ENCODE measurements around the gene ALKAL2.

The ALKAL2 gene

GRCh38 chr2:269356-270030, 18.4 kb downstream of the ALKAL2 start:
- Mint-ChIP-seq H3K9me3 (no peaks in the 10 kb centered on the region), H3K4me3 (no peak overlapping the region), H3K36me3 (ENCODE audit: low read depth) (peaks cover 6% of the 10 kb centered on the region), H3K4me1 (ENCODE audit: low read depth) (peaks cover 43% of the 10 kb centered on the region), H3K27ac (no peak overlapping the region), H3K27me3 (ENCODE audit: low read depth) (no peaks in the 10 kb centered on the region)

GRCh38 chr2:268323-268722, 19.6 kb downstream of the ALKAL2 start:
- Mint-ChIP-seq H3K36me3 (ENCODE audit: low read depth) (peaks cover 5% of the 10 kb centered on the region), H3K4me1 (ENCODE audit: low read depth) (peaks cover 43% of the 10 kb centered on the region), H3K27ac (no peak overlapping the region), H3K9me3 (no peaks in the 10 kb centered on the region), H3K27me3 (ENCODE audit: low read depth) (no peaks in the 10 kb centered on the region), H3K4me3 (no peak overlapping the region)

DNA sequence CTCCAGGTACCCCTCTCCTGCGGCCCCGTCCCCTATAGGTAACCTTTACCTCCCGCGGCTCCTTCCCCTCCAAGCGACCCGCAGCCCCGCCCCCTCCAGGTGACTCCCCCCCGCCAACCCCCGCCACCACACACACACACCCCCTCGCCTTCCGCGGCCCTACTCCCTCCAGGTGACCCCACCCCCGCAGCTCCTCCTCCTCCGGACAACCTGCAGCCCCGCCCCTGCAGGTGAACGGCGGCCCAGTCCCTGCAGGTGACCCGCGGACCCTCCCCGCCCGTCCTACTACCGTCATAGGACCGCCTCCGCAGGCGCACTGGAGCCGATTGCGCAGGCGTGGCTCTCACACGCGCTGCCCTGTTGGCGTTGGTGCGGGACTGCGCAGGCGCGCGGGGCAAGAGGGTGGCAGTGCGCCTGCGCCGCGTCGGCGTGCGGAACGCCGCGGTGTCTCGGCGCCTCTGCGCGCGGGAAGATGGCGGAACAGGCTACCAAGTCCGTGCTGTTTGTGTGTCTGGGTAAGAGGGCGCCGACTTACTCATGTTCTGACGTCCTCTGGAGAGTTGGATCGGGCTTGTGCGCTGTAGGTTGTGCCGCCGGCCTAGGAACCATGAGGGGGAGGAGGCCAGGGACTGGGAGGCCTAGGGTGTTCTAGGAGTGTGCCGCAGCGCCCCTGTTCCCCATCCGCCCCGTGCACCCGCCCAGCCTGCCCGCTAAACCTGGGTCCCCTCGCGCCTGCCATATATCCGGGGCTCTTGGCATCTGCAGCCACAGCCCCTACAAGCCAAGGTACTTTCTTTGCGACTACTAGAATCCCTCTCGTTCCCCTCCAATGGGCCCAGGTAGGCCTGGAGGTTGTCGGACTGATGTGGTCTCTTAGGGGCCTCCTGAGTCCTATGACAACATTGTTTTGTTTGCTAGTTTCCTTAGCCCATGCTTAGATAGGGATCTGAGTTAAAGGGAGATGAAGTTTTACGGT, 23.1 kb downstream of the ALKAL2 start, which contains the start of gene ACP1:
ACP1 (plus strand) TSS at position 455 of the 976 bp plus-strand sequence; CDS start at position 473, 18 bp downstream.
- no peaks in the 10 kb centered on the region for H3K9me3 Mint-ChIP-seq
- peaks cover 28% of the 10 kb centered on the region for H3K4me1 Mint-ChIP-seq (ENCODE audit: low read depth)
- H3K27ac Mint-ChIP-seq: peak within 1 kb of the TSS; percentile 93
- H3K4me3 Mint-ChIP-seq: peak within 1 kb of the TSS; percentile 90
- no peaks in the 10 kb centered on the region for H3K36me3 Mint-ChIP-seq (ENCODE audit: low read depth)
- no peaks in the 10 kb centered on the region for H3K27me3 Mint-ChIP-seq (ENCODE audit: low read depth)

- Mint-ChIP-seq H3K36me3 (ENCODE audit: low read depth) (peaks cover 2% of the 10 kb centered on the region), H3K9me3 (peaks cover 2% of the 10 kb centered on the region)
Measured at GRCh38 chr2:263774-264492, 24.0 kb downstream of the ALKAL2 start, which contains the start of gene SH3YL1. Gene SH3YL1 (minus strand): TSS chr2:264032. CDS start chr2:263984, 48 bp downstream.

DNA sequence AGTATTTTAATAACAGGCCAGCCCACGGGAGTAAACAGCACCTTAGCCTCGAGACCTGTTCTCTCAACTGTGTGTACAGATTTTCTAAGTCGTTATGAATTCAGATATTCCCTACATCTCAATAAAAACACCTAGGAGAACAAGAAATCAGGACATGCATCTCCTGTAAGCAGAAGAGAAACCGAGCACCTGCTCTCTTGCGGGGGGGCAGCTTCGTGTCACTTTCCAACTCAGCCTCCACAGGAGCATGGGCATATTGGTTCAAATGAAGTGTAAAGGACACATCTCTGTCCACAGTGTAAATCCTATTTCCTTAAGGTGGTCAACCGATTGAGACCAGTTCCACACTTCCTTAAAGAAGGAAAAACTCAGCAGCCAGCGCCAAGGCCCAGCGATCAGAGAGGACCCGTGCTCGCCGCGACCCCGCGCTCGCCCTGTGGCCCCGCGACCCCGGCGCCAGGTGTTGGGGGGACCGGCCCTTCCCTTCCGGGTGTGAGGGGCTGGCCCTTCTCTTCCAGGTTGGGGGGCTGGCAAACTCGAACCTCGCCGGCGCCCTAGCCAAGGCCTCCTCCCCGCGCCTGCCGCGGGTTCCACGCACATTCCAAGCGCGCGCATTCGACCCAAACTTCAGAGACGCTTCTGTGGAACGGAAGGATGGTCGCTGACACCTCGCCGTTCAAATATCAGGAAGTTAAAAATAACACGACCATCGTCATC, 24.7 kb downstream of the ALKAL2 start:
- H3K27me3 Mint-ChIP-seq (ENCODE audit: low read depth): no peaks in the 10 kb centered on the region
- peaks cover 7% of the 10 kb centered on the region for H3K9me3 Mint-ChIP-seq
- peaks cover 6% of the 10 kb centered on the region for H3K36me3 Mint-ChIP-seq (ENCODE audit: low read depth)
- H3K27ac Mint-ChIP-seq: peak overlapping the region; percentile 31
- peak overlapping the region; percentile 42 for H3K4me3 Mint-ChIP-seq
- peaks cover 20% of the 10 kb centered on the region for H3K4me1 Mint-ChIP-seq (ENCODE audit: low read depth)

More at GRCh38 chr2:263774-264492, 24.0 kb downstream of the ALKAL2 start, which contains the start of gene SH3YL1:
- Mint-ChIP-seq H3K4me1 (ENCODE audit: low read depth) (peaks cover 24% of the 10 kb centered on the region), H3K4me3 (peak within 1 kb of the TSS; percentile 90), H3K27ac (peak within 1 kb of the TSS; percentile 93), H3K27me3 (ENCODE audit: low read depth) (no peaks in the 10 kb centered on the region)

GRCh38 chr2:262117-262516, 25.8 kb downstream of the ALKAL2 start:
- Mint-ChIP-seq H3K4me1 (ENCODE audit: low read depth) (peaks cover 12% of the 10 kb centered on the region), H3K4me3 (no peak overlapping the region), H3K9me3 (peaks cover 13% of the 10 kb centered on the region), H3K36me3 (ENCODE audit: low read depth) (peaks cover 7% of the 10 kb centered on the region), H3K27ac (no peak overlapping the region), H3K27me3 (ENCODE audit: low read depth) (no peaks in the 10 kb centered on the region)

- Mint-ChIP-seq H3K27ac (no peak overlapping the region), H3K36me3 (ENCODE audit: low read depth) (peaks cover 7% of the 10 kb centered on the region), H3K4me1 (ENCODE audit: low read depth) (peaks cover 4% of the 10 kb centered on the region), H3K9me3 (peaks cover 13% of the 10 kb centered on the region), H3K27me3 (ENCODE audit: low read depth) (no peaks in the 10 kb centered on the region), H3K4me3 (no peak overlapping the region)
Measured at GRCh38 chr2:260507-261161, 27.3 kb downstream of the ALKAL2 start.

GRCh38 chr2:259789-260331, 28.0 kb downstream of the ALKAL2 start:
- Mint-ChIP-seq H3K27me3 (ENCODE audit: low read depth) (no peaks in the 10 kb centered on the region), H3K4me1 (ENCODE audit: low read depth) (peaks cover 2% of the 10 kb centered on the region), H3K9me3 (peaks cover 13% of the 10 kb centered on the region), H3K27ac (no peak overlapping the region), H3K36me3 (ENCODE audit: low read depth) (peaks cover 7% of the 10 kb centered on the region), H3K4me3 (no peak overlapping the region)

- H3K27ac Mint-ChIP-seq: no peak overlapping the region
- H3K9me3 Mint-ChIP-seq: peaks cover 13% of the 10 kb centered on the region
- H3K36me3 Mint-ChIP-seq (ENCODE audit: low read depth): peaks cover 7% of the 10 kb centered on the region
- H3K27me3 Mint-ChIP-seq (ENCODE audit: low read depth): no peaks in the 10 kb centered on the region
- H3K4me1 Mint-ChIP-seq (ENCODE audit: low read depth): peaks cover 2% of the 10 kb centered on the region
- H3K4me3 Mint-ChIP-seq: no peak overlapping the region
Measured at GRCh38 chr2:258933-259332, 29.0 kb downstream of the ALKAL2 start.

GRCh38 chr2:257842-258241, 30.0 kb downstream of the ALKAL2 start:
- Mint-ChIP-seq H3K27me3 (ENCODE audit: low read depth) (no peaks in the 10 kb centered on the region), H3K36me3 (ENCODE audit: low read depth) (peaks cover 7% of the 10 kb centered on the region), H3K4me3 (no peak overlapping the region), H3K9me3 (peaks cover 13% of the 10 kb centered on the region), H3K27ac (no peak overlapping the region), H3K4me1 (ENCODE audit: low read depth) (peaks cover 1% of the 10 kb centered on the region)

DNA sequence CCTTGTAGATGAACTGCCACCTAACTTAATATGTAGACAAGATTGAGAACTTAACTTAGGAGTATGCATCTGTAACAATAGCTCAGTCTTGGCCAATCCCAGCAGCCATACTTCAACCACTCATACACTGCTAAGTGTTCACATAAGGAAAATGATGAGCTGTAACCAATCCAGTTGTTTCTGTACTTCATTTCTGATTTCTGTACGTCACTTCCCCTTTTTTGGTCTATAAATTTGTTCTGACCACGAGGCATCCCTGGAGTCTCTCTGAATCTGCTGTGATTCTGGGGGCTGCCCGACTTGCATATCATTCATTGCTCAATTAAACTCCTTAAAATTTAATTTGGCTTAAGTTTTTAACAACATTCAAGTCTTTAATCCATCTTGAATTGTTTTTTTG, 30.5 kb downstream of the ALKAL2 start:
- H3K36me3 Mint-ChIP-seq (ENCODE audit: low read depth): peaks cover 7% of the 10 kb centered on the region
- H3K27me3 Mint-ChIP-seq (ENCODE audit: low read depth): no peaks in the 10 kb centered on the region
- no peak overlapping the region for H3K4me3 Mint-ChIP-seq
- H3K9me3 Mint-ChIP-seq: peaks cover 13% of the 10 kb centered on the region
- no peaks in the 10 kb centered on the region for H3K4me1 Mint-ChIP-seq (ENCODE audit: low read depth)
- H3K27ac Mint-ChIP-seq: no peak overlapping the region

- Mint-ChIP-seq H3K27ac (no peak overlapping the region), H3K4me1 (ENCODE audit: low read depth) (no peaks in the 10 kb centered on the region), H3K36me3 (ENCODE audit: low read depth) (peaks cover 7% of the 10 kb centered on the region), H3K9me3 (peaks cover 13% of the 10 kb centered on the region), H3K4me3 (no peak overlapping the region), H3K27me3 (ENCODE audit: low read depth) (no peaks in the 10 kb centered on the region)
Measured at GRCh38 chr2:256094-256493, 31.8 kb downstream of the ALKAL2 start.

DNA sequence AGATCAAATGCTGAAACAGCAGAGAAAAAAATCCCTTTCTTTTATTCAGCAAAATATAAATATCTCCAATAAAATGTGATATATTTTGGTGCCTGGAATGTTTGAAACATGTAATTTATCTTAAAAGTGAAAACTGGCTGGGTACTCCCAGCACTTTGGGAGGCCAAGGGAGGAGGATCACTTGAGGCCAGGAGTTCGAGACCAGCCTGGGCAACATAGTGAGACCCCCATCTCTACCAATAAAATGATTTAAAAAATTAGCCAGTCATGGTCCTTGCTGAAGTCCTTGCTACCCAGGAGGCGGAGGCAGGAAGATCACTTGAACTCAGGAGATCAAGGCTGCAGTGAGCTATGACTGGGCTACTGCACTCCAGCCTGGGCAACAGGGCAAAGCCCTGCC, 32.7 kb downstream of the ALKAL2 start:
- Mint-ChIP-seq H3K4me1 (ENCODE audit: low read depth) (no peaks in the 10 kb centered on the region), H3K4me3 (no peak overlapping the region), H3K27me3 (ENCODE audit: low read depth) (no peaks in the 10 kb centered on the region), H3K36me3 (ENCODE audit: low read depth) (peaks cover 7% of the 10 kb centered on the region), H3K9me3 (peaks cover 13% of the 10 kb centered on the region), H3K27ac (no peak overlapping the region)

All from T-helper 1 cell treated with Interleukin-12 subunit alpha and Interleukin-12 subunit beta and Interleukin-4 antibody, amounts not matched to agents 30 μg/mL and 1 μg/mL, for 36 hours (primary cell).